Trophoblast cell (in vitro differentiated cells and primary cell): ENCODE data around the gene TMEM255B.

Experiments
- DNase-seq, 2 donors: peaks; one replicate each; pipeline ENCODE4 v3.0.0-alpha.2; 2016
- H2AFZ ChIP-seq: 2 replicates; pipeline ENCODE4 v1.6.1; 2013; ENCODE audit warnings: low read length, moderate library complexity, mild to moderate bottlenecking; ENCODE audit not compliant: insufficient read depth, poor library complexity
- H2AK5ac ChIP-seq: 2 replicates; pipeline ENCODE4 v1.6.1; 2013; ENCODE audit warnings: mild to moderate bottlenecking, low read length
- H2BK120ac ChIP-seq: 2 replicates; pipeline ENCODE4 v1.6.1; 2013; ENCODE audit warnings: low read length, mild to moderate bottlenecking, moderate library complexity; ENCODE audit not compliant: insufficient read depth, poor library complexity
- H2BK12ac ChIP-seq: 2 replicates; pipeline ENCODE4 v1.6.1; 2013; ENCODE audit warnings: mild to moderate bottlenecking, low read length, moderate library complexity
- H2BK5ac ChIP-seq: 2 replicates; pipeline ENCODE4 v1.6.1; 2013; ENCODE audit warnings: low read length, low read depth, moderate library complexity, mild to moderate bottlenecking; ENCODE audit not compliant: poor library complexity
- H3K14ac ChIP-seq: 2 replicates; pipeline ENCODE4 v1.6.1; 2013; ENCODE audit warnings: mild to moderate bottlenecking, low read length
- H3K18ac ChIP-seq: 2 replicates; pipeline ENCODE4 v1.6.1; 2013; ENCODE audit warnings: mild to moderate bottlenecking, low read length
- H3K23ac ChIP-seq: 2 replicates; pipeline ENCODE4 v1.6.1; 2013; ENCODE audit warnings: low read length
- H3K27ac ChIP-seq: 2 replicates; pipeline ENCODE4 v1.5.1; 2013; ENCODE audit warnings: low read depth, mild to moderate bottlenecking, inconsistent platforms, low read length, moderate library complexity
- H3K27me3 ChIP-seq: 2 replicates; pipeline ENCODE4 v1.6.1; 2013; ENCODE audit warnings: inconsistent platforms, mild to moderate bottlenecking, low read length, moderate library complexity; ENCODE audit not compliant: insufficient read depth
- H3K36me3 ChIP-seq, 2 experiments: 1 replicate in 1 of 2; 2 replicates in 1 of 2; pipeline ENCODE4 v1.6.1; 2013; ENCODE audit warnings: low read length in 2 of 2, mild to moderate bottlenecking in 2 of 2, moderate library complexity in 1 of 2; ENCODE audit not compliant: insufficient read depth in 2 of 2, control insufficient read depth in 1 of 2
- H3K4ac ChIP-seq: 2 replicates; pipeline ENCODE4 v1.6.1; 2013; ENCODE audit warnings: low read depth, mild to moderate bottlenecking, low read length, moderate library complexity
- H3K4me1 ChIP-seq, 2 experiments: 1 replicate in 1 of 2; 2 replicates in 1 of 2; pipeline ENCODE4 v1.6.1; 2013; ENCODE audit warnings: low read length in 2 of 2, mild to moderate bottlenecking in 2 of 2, moderate library complexity in 1 of 2; ENCODE audit not compliant: insufficient read depth in 2 of 2, control insufficient read depth in 1 of 2
- H3K4me2 ChIP-seq: 2 replicates; pipeline ENCODE4 v1.6.1; 2013; ENCODE audit warnings: inconsistent platforms, mild to moderate bottlenecking, low read length, moderate library complexity
- H3K4me3 ChIP-seq: 2 replicates; pipeline ENCODE4 v1.5.1; 2013; ENCODE audit warnings: mild to moderate bottlenecking, low read depth, low read length, inconsistent platforms
- H3K79me1 ChIP-seq: one replicate; pipeline ENCODE4 v1.6.1; 2013; ENCODE audit warnings: low read length
- H3K79me2 ChIP-seq: 2 replicates; pipeline ENCODE4 v1.6.1; 2013; ENCODE audit warnings: low read length, mild to moderate bottlenecking; ENCODE audit not compliant: control insufficient read depth, insufficient read depth, poor library complexity
- H3K9ac ChIP-seq: 2 replicates; pipeline ENCODE4 v1.6.1; 2013; ENCODE audit warnings: mild to moderate bottlenecking, low read length
- H3K9me3 ChIP-seq: 2 replicates; pipeline ENCODE4 v1.6.1; 2013; ENCODE audit warnings: low read depth, mild to moderate bottlenecking, control low read depth, inconsistent platforms, low read length; ENCODE audit not compliant: insufficient read depth
- H4K12ac ChIP-seq: 2 replicates; pipeline ENCODE4 v1.6.1; 2013; ENCODE audit warnings: low read depth, mild to moderate bottlenecking, low read length, moderate library complexity
- H4K8ac ChIP-seq: 2 replicates; pipeline ENCODE4 v1.6.1; 2013; ENCODE audit warnings: low read depth, mild to moderate bottlenecking, low read length, moderate library complexity
- H4K91ac ChIP-seq: one replicate; pipeline ENCODE4 v1.6.1; 2013; ENCODE audit warnings: low read depth, mild to moderate bottlenecking, low read length, moderate library complexity
- WGBS: extraction: QIAGEN DNeasy Blood & Tissue Kit; methylation state at CpG from one replicate; pipeline ENCODE4 v1.1.7; 2013; ENCODE audit warnings: missing lambda C conversion rate; ENCODE audit not compliant: insufficient read length, insufficient coverage; ENCODE audit errors: extremely low coverage; 5-methylcytosine and 5-hydroxymethylcytosine counted together

The TMEM255B gene

DNA sequence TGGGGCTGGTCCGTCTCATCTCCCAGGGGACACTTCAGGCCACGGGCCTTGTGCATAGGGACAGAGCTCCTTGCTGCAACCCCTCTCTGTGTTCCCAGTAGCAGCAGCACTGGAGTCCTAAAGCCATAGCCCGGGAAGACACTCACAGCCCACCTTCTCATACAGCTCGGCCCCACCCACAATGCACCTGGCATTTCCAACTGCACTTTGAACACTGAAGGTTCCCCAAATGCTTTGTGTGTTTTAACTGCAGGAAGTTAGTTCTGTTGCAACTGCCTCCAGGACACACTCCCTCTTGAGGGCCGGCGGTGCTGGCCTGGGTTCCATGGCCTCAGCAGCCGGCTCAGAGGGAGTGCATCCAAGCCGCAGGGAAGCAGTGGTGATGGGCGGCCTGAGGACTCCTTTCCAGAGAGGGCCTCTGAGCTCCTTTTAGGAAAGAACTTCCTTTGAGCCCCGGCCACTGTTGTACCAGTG lies 22.7 kb upstream of the TMEM255B start:
- no peak overlapping the region for H4K91ac ChIP-seq
- H3K79me1 ChIP-seq = no peaks in the 10 kb centered on the region
- no CpG with 5 or more reads among the region's 10 CpGs for WGBS
- H3K36me3 ChIP-seq = no peaks in the 10 kb centered on the region
- H4K12ac ChIP-seq = no peak overlapping the region
- H3K4me2 ChIP-seq = no peak overlapping the region
- no peak overlapping the region for H3K9ac ChIP-seq
- H3K27ac ChIP-seq = no peak overlapping the region
- no peak overlapping the region for H4K8ac ChIP-seq
- no peaks in the 10 kb centered on the region for H3K4me1 ChIP-seq
- peaks cover 19% of the 10 kb centered on the region for H3K9me3 ChIP-seq
- no peak overlapping the region for H2AFZ ChIP-seq
- no peak overlapping the region for H3K18ac ChIP-seq
- H2BK120ac ChIP-seq = no peak overlapping the region
- H3K14ac ChIP-seq = no peak overlapping the region
- H3K4ac ChIP-seq = no peak overlapping the region
- H3K23ac ChIP-seq = no peak overlapping the region
- H3K4me3 ChIP-seq = no peak overlapping the region
- no peaks in the 10 kb centered on the region for H3K79me2 ChIP-seq
- H2AK5ac ChIP-seq = no peak overlapping the region
- H2BK5ac ChIP-seq = no peak overlapping the region
- DNase-seq = no peak
- no peaks in the 10 kb centered on the region for H3K27me3 ChIP-seq
- no peak overlapping the region for H2BK12ac ChIP-seq

DNA sequence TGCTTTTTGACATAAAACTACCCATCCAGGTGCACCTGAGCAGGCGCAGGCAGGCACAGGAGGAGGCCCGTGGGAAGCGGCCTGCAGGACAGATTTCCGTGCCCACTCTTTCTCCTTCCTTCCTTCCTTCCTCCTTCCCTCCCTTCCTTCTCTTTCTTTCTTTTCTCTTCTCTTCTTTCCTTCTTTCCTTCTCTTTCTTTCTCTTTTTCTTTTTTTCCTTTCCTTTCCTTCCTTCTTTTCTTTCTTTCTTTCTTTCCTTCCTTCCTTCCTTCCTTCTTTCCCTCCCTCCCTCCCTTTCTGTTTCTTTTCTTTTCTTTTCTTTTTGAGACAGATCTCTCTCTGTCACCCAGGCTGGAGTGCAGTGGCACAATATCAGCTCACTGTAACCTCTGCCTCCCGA lies 21.2 kb upstream of the TMEM255B start:
- Histone ChIP-seq H2BK120ac (no peak overlapping the region), H3K79me1 (no peaks in the 10 kb centered on the region), H4K8ac (no peak overlapping the region), H2BK12ac (no peak overlapping the region), H3K36me3 (no peaks in the 10 kb centered on the region), H3K4me3 (no peak overlapping the region), H3K23ac (no peak overlapping the region), H4K12ac (no peak overlapping the region), H3K9ac (no peak overlapping the region), H3K4me2 (no peak overlapping the region), H3K4me1 (peaks cover 0 to 2% of the 10 kb centered on the region in 2 experiments), H3K14ac (no peak overlapping the region), H3K18ac (no peak overlapping the region), H3K79me2 (no peaks in the 10 kb centered on the region), H3K27me3 (no peaks in the 10 kb centered on the region), H3K4ac (no peak overlapping the region), H2BK5ac (no peak overlapping the region), H2AK5ac (no peak overlapping the region), H2AFZ (no peak overlapping the region), H3K9me3 (peaks cover 19% of the 10 kb centered on the region), H3K27ac (no peak overlapping the region), H4K91ac (no peak overlapping the region)
- no peak for DNase-seq
- WGBS = no CpG with 5 or more reads among the region's 5 CpGs

DNA sequence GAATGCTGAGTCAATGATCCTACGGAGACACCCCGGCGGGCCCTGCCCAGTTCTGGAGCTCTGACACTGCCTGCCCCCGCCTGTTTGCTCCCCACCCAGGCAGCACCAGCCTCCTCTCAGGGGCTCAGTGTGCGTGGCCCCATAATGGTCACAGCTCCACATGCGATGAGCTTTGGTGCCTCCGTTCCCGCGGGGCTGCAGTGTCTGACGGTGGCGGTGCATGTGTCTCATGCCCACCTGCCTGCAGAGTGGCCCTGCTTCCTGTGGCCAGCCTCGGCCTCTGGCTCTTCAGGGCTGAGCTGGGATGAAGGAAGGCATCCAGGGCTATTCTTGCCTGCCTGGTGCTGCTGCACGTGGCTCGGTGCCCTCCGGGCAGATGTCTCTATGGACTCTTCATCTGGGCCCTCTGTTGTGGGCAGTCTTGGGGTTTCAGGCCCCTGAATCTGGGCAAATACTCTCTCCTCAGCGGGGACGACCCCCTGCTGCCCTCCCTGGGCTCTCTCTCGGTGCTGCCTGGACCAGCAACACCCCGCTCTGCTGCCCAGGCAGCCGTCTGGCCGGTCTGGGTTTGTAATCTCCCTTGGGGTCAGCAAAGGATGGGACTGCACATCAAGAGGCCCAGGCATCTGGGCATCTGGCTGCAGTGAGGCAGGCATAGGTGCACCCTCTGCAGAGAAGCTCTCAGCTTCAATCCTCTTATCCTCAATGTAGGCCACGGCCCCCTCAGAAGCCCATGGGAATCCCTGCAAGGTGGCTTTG lies 19.3 kb upstream of the TMEM255B start:
- Histone ChIP-seq H4K8ac (no peak overlapping the region), H4K91ac (no peak overlapping the region), H3K4me3 (no peak overlapping the region), H3K27me3 (no peaks in the 10 kb centered on the region), H3K4ac (no peak overlapping the region), H3K36me3 (no peaks in the 10 kb centered on the region), H3K18ac (no peak overlapping the region), H4K12ac (no peak overlapping the region), H3K23ac (no peak overlapping the region), H2BK120ac (no peak overlapping the region), H3K14ac (no peak overlapping the region), H3K27ac (no peak overlapping the region), H3K4me1 (peaks cover 0 to 5% of the 10 kb centered on the region in 2 experiments), H3K9ac (no peak overlapping the region), H2AK5ac (no peak overlapping the region), H3K4me2 (no peak overlapping the region), H3K79me1 (no peaks in the 10 kb centered on the region), H3K9me3 (peaks cover 7% of the 10 kb centered on the region), H2AFZ (no peak overlapping the region), H3K79me2 (no peaks in the 10 kb centered on the region), H2BK12ac (no peak overlapping the region), H2BK5ac (no peak overlapping the region)
- DNase-seq = no peak
- WGBS = no CpG with 5 or more reads among the region's 22 CpGs

GRCh38 chr13:113740286-113740556 lies 18.8 kb upstream of the TMEM255B start:
- H3K4me1 ChIP-seq = peaks cover 0 to 6% of the 10 kb centered on the region in 2 experiments
- no CpG with 5 or more reads among the region's 9 CpGs for WGBS

More at GRCh38 chr13:113740286-113740556, 18.8 kb upstream of the TMEM255B start:
- H3K79me2 ChIP-seq = no peaks in the 10 kb centered on the region
- no peak overlapping the region for H2BK5ac ChIP-seq
- H3K4ac ChIP-seq = no peak overlapping the region
- H3K27me3 ChIP-seq = no peaks in the 10 kb centered on the region
- H3K4me2 ChIP-seq = no peak overlapping the region
- no peak overlapping the region for H4K12ac ChIP-seq
- no peak overlapping the region for H2AK5ac ChIP-seq
- no peak overlapping the region for H2BK12ac ChIP-seq
- no peaks in the 10 kb centered on the region for H3K79me1 ChIP-seq
- no peak overlapping the region for H3K14ac ChIP-seq
- H4K8ac ChIP-seq = no peak overlapping the region
- H3K36me3 ChIP-seq = no peaks in the 10 kb centered on the region
- no peak overlapping the region for H4K91ac ChIP-seq
- no peak overlapping the region for H3K4me3 ChIP-seq
- H3K9ac ChIP-seq = no peak overlapping the region
- no peak overlapping the region for H3K23ac ChIP-seq
- peaks cover 7% of the 10 kb centered on the region for H3K9me3 ChIP-seq
- no peak overlapping the region for H2BK120ac ChIP-seq
- H3K18ac ChIP-seq = no peak overlapping the region
- no peak overlapping the region for H3K27ac ChIP-seq
- H2AFZ ChIP-seq = no peak overlapping the region
- DNase-seq = no peak
